Body of pancreas (tissue), 4 donors: ENCODE data around the gene MAGI1. TPM values are rescaled to one million over a fixed set of nuclear protein-coding genes. Genes with fewer than 3 reads are reported as not detected.

Source experiments
- ATAC-seq: fragments of 150-250 bp; one replicate; pipeline ENCODE4 v1.9.1; 2016
- DNase-seq, 4 donors: peaks; one replicate each; pipeline ENCODE4 v3.0.0-alpha.2; 2019
- H3K27ac ChIP-seq, 4 donors: fragments of 200-600 bp; sonication (generic); 1 replicate in 3 of 4; 2 replicates in 1 of 4; pipeline versions ENCODE4 v1.5.1 to v1.6.1; 2016 to 2019; ENCODE audit warnings: mild to moderate bottlenecking in 1 of 4, mixed read lengths in 1 of 4, moderate library complexity in 1 of 4
- H3K27me3 ChIP-seq, 2 donors: fragments of 200-600 bp; sonication (generic); one replicate each; pipeline ENCODE4 v1.6.0; 2016; ENCODE audit warnings: mild to moderate bottlenecking in 1 of 2
- H3K36me3 ChIP-seq, 2 donors: fragments of 200-600 bp; sonication (generic); replicated peaks in 1 of 2; 2 replicates each; pipeline ENCODE4 v1.5.1; 2016; ENCODE audit warnings: low read depth in 2 of 2; ENCODE audit not compliant: insufficient read depth in 1 of 2
- H3K4me1 ChIP-seq: fragments of 200-600 bp; sonication (generic); one replicate; pipeline ENCODE4 v1.6.0; 2016
- H3K4me3 ChIP-seq, 2 donors: fragments of 200-600 bp; sonication (generic); 1 replicate in 1 of 2; 2 replicates in 1 of 2; pipeline ENCODE4 v1.5.1; 2016 to 2019
- H3K9me3 ChIP-seq, 3 donors: fragments of 200-600 bp; sonication (generic); 1 replicate in 2 of 3; 2 replicates in 1 of 3; pipeline ENCODE4 v1.5.1; 2016
- POLR2A ChIP-seq, 3 donors: fragments of 450-650 bp; IDR thresholded peaks; one replicate each; pipeline ENCODE4 v1.6.1; 2016; ENCODE audit warnings: antibody characterized with exemption in 3 of 3, mild to moderate bottlenecking in 2 of 3
- WGBS, 2 donors: methylation state at CpG; one replicate each; pipeline ENCODE4 v1.1.5; 2017; 5-methylcytosine and 5-hydroxymethylcytosine counted together
- intact Hi-C: fragments of 100-400 bp; cut with DNase I; formaldehyde crosslinking; loops from one replicate; pipeline ENCODE4 v1.15.1; 2023
- total RNA-seq, 2 donors: library from RNA; depleted of rRNA; stranded (reverse); fragments of >200 nt; gene quantifications; one replicate each; pipeline ENCODE4 v1.1.0, GENCODE V29; 2016
- TF ChIP-seq, protein P1 (sequence below), 7 experiments: fragments of 450-650 bp in 4 of 7; fragments of 200-600 bp in 3 of 7; sonication (generic) in 3 of 7; IDR thresholded peaks; one replicate each; pipeline ENCODE4 v1.5.1; 2016 to 2019; ENCODE audit warnings: antibody characterized with exemption in 7 of 7

Gene MAGI1
- total RNA-seq, 2 donors from 2014 or later, result 44.2 to 63.6 TPM

DNA sequence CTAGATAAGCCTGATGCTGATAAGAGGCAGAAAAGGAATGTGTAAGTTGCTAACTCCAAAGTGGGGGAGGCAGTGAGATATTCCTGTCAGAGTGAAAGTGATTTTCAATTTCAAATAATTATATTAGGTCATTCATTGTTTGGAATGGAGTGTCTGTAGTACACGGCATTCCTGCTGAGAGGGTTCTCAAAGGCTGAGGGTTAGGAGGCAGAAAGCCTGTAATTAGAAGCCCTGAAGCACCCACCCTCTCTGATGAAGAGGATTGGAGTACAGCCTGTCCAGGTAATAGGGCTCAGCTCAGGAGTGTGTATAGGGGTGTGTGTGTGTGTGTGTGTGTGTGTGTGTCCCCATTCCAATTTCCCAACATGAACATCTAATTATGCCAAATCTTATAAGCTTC lies 486.8 kb downstream of the MAGI1 start:
- intact Hi-C loops, result no loop called here
- TF ChIP-seq, protein P1, sequence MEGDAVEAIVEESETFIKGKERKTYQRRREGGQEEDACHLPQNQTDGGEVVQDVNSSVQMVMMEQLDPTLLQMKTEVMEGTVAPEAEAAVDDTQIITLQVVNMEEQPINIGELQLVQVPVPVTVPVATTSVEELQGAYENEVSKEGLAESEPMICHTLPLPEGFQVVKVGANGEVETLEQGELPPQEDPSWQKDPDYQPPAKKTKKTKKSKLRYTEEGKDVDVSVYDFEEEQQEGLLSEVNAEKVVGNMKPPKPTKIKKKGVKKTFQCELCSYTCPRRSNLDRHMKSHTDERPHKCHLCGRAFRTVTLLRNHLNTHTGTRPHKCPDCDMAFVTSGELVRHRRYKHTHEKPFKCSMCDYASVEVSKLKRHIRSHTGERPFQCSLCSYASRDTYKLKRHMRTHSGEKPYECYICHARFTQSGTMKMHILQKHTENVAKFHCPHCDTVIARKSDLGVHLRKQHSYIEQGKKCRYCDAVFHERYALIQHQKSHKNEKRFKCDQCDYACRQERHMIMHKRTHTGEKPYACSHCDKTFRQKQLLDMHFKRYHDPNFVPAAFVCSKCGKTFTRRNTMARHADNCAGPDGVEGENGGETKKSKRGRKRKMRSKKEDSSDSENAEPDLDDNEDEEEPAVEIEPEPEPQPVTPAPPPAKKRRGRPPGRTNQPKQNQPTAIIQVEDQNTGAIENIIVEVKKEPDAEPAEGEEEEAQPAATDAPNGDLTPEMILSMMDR (IDR thresholded peaks at IDR 0.05), result no peak
- TF ChIP-seq POLR2A (IDR thresholded peaks at IDR 0.05), result no peak
- Histone ChIP-seq H3K4me1 (peaks cover 19% of the 10 kb centered on the region), H3K4me3 (no peak overlapping the region), H3K9me3 (no peaks in the 10 kb centered on the region), H3K36me3 (no peaks in the 10 kb centered on the region), H3K27ac (no peak overlapping the region), H3K27me3 (no peaks in the 10 kb centered on the region)
- DNase-seq, result no peak
- no peak for ATAC-seq
- WGBS, 2 donors, result 61 to 74% methylated on average over 1 of the region's 1 CpG

DNA sequence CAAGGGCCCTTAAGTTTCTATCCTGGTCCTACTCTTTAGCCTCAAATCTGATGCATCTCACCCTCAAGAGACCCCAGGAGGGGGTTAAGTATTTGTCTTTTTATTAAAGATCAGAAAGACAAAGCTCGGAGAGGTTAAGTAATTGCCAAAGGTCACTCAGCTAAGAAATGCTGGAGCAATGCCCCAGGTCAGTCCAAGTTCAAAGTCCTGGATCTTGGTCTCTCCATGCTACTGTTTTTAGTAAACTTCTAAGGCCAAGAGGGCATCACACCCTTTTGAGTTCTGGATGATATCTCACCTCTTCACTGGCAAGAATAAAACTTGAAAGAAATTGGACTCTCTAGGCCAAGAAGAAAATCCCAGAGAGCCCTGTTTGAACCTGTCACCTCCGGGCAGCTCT lies 488.6 kb downstream of the MAGI1 start:
- intact Hi-C loops, result no loop called here
- H3K27ac ChIP-seq, result no peak overlapping the region
- H3K27me3 ChIP-seq, result no peaks in the 10 kb centered on the region
- ATAC-seq (no peak), DNase-seq (no peak)
- WGBS, 2 donors, result 47 to 52% methylated on average over 2 of the region's 2 CpGs
- H3K4me3 ChIP-seq, result no peak overlapping the region
- H3K9me3 ChIP-seq, result no peaks in the 10 kb centered on the region
- H3K4me1 ChIP-seq, result peaks cover 22% of the 10 kb centered on the region
- TF ChIP-seq, protein P1 (IDR thresholded peaks at IDR 0.05), result no peak
- TF ChIP-seq POLR2A (IDR thresholded peaks at IDR 0.05), result no peak
- H3K36me3 ChIP-seq, result no peaks in the 10 kb centered on the region

DNA sequence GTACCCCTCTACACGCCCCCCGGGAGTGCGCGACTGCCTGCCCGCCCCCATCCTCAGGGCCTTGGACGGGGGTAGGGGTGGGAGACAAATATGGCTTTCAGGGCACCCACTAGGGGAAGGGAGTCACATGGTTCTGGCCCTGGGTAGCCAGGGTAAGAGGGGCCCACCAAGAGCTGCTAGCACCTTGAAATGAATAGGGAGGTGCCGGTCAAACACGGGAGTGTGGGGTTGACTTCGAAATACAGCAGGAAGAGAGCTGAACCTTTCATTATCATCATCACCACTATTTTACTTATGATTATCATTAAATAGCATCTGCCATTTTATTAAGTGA lies 489.1 kb downstream of the MAGI1 start:
- TF ChIP-seq, protein P1 (IDR thresholded peaks at IDR 0.05), result no peak
- TF ChIP-seq POLR2A (IDR thresholded peaks at IDR 0.05), result no peak
- no peaks in the 10 kb centered on the region for H3K36me3 ChIP-seq
- no peaks in the 10 kb centered on the region for H3K27me3 ChIP-seq
- H3K4me1 ChIP-seq, result peaks cover 22% of the 10 kb centered on the region
- WGBS, 2 donors, result 43 to 55% methylated on average over 9 of the region's 9 CpGs
- DNase-seq, result no peak
- ATAC-seq, result no peak
- no peaks in the 10 kb centered on the region for H3K9me3 ChIP-seq
- intact Hi-C loops, result no loop called here
- no peak overlapping the region for H3K27ac ChIP-seq
- no peak overlapping the region for H3K4me3 ChIP-seq

DNA sequence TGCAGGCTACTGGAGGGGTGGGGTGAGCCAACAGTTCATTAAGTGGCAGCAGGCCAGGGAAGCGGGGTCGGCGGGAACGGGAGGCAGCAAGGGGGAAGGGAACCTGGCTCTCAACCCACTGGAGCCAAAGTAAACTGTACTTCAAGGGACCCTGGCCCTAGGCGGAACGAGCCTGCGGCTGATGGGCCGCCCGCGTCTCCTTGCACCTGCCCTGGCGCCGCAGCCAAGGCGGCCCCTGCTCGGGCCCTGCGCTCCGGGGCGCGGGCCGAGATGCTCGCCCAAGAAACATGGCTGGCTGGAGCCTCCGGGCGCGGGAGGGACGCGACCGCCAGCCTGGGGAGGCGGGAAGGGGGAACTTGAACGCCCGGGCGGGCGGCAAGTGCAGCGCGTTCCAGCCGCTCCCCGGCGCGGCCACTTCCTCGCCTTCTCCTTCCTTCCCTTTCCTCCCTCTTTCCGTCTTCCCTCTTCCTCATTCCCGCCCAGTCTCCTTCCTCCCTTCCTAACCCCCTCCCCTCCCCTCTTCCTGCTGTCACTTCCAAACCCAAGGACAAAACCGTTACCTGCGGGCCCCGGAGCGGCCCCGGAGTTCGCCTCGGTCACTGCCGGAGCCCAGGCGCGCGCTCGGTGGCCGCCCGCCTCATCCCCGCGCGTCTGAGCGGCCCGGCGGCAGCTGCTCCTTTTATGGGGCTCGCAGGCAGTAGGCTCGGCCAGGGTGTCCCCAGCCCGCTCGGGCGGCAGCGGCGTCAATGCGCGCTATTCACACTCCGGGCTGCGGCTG lies 489.7 kb downstream of the MAGI1 start:
- Histone ChIP-seq H3K36me3 (no peaks in the 10 kb centered on the region), H3K27ac (no peak overlapping the region), H3K27me3 (no peaks in the 10 kb centered on the region)

More for the DNA sequence above, 489.7 kb downstream of the MAGI1 start:
- Histone ChIP-seq H3K9me3 (no peaks in the 10 kb centered on the region), H3K4me1 (peaks cover 22% of the 10 kb centered on the region), H3K4me3 (no peak overlapping the region)
- intact Hi-C loops, result no loop called here
- 16 to 18% methylated on average over 59 to 65 of the region's 71 CpGs for WGBS, 2 donors
- no peak for TF ChIP-seq POLR2A (IDR thresholded peaks at IDR 0.05)
- TF ChIP-seq, protein P1 (IDR thresholded peaks at IDR 0.05), result no peak
- ATAC-seq (no peak), DNase-seq (no peak)
